GM10248 (cell line): ENCODE data around the gene NELFB.
A peak's percentile ranks its signal among the peaks of the same experiment; 100 is the strongest.

Source experiments
- CTCF ChIA-PET: fragments of 300-600 bp; sonication (Branson Sonifier 250); formaldehyde crosslinking; extraction: SDS; loops from one replicate; lab custom pipeline; 2021; ENCODE audit warnings: antibody characterized with exemption; lab: Yijun Ruan, JAX
- POLR2A ChIA-PET: fragments of 350-650 bp; sonication (Branson Sonifier 250); formaldehyde crosslinking; extraction: SDS; loops from one replicate; lab custom pipeline; 2020; ENCODE audit warnings: antibody characterized with exemption; lab: Yijun Ruan, JAX
- DNase-seq: peaks from one replicate; pipeline ENCODE4 v3.0.0; 2012; ENCODE audit errors: extremely low spot score
- CTCF ChIP-seq: IDR thresholded peaks from 2 replicates; pipeline ENCODE4 v1.5.1; 2012; ENCODE audit warnings: mild to moderate bottlenecking, low read depth; ENCODE audit errors: extremely low read depth, missing control alignments, control extremely low read depth

NELFB gene

GRCh38 chr9:137300567-137301080, 45.5 kb downstream of the NELFB start:
- POLR2A ChIA-PET = interaction anchor here (0.6 to 0.9 kb wide), 3 partner anchors 122 to 430 kb away, joined by 3 to 5 read pairs (median 4); partner anchors contain the start of genes EXD3 and NOXA1
- no peak for DNase-seq
- TF ChIP-seq CTCF = no peak
- CTCF ChIA-PET = interaction anchor here (2.2 to 4.1 kb wide), 3 partner anchors 16 to 143 kb away, joined by 9 to 24 read pairs (median 21); no protein-coding TSS in a partner anchor

GRCh38 chr9:137301081-137301947, 46.2 kb downstream of the NELFB start:
- ChIA-PET POLR2A (interaction anchor here (0.6 to 2.4 kb wide), 10 partner anchors 15 to 146 kb away, joined by 3 to 12 read pairs (median 4); partner anchors contain the start of genes EXD3, NOXA1, TOR4A and TUBB4B), CTCF (interaction anchor here (0.8 to 4.1 kb wide), 24 partner anchors 8 to 160 kb away, joined by 3 to 24 read pairs (median 6); partner anchors contain the start of genes EXD3, NOXA1 and TOR4A)
- no peak for DNase-seq
- TF ChIP-seq CTCF = peak; percentile 47

- CTCF ChIA-PET = interaction anchor here (0.7 to 4.1 kb wide), 27 partner anchors 9 to 281 kb away, joined by 3 to 24 read pairs (median 5); partner anchors contain the start of genes EXD3, NOXA1 and TOR4A
- POLR2A ChIA-PET = interaction anchor here (0.5 to 2.4 kb wide), 17 partner anchors 9 to 303 kb away, joined by 3 to 12 read pairs (median 4); partner anchors contain the start of genes EXD3, NOXA1, NSMF and TOR4A
- no peak for TF ChIP-seq CTCF
- DNase-seq = peak; percentile 93
These were observed 47.0 kb downstream of the NELFB start, which contains the start of gene NRARP for GRCh38 chr9:137302118-137302448. NRARP (minus strand) TSS chr9:137302271; CDS start chr9:137301928, 343 bp downstream.

GRCh38 chr9:137302449-137303150, 47.5 kb downstream of the NELFB start:
- CTCF ChIA-PET = interaction anchor here (0.7 to 4.1 kb wide), 27 partner anchors 8 to 281 kb away, joined by 3 to 24 read pairs (median 5); partner anchors contain the start of genes EXD3, NOXA1 and TOR4A
- TF ChIP-seq CTCF = peak; percentile 46
- no peak for DNase-seq
- POLR2A ChIA-PET = interaction anchor here (0.5 to 2.4 kb wide), 17 partner anchors 9 to 302 kb away, joined by 3 to 12 read pairs (median 4); partner anchors contain the start of genes EXD3, NOXA1, NSMF and TOR4A

GRCh38 chr9:137303151-137303892, 48.2 kb downstream of the NELFB start:
- no peak for DNase-seq
- TF ChIP-seq CTCF = no peak
- CTCF ChIA-PET = interaction anchor here (1.0 to 4.1 kb wide), 7 partner anchors 10 to 141 kb away, joined by 3 to 24 read pairs (median 11); partner anchors contain the start of genes EXD3, NOXA1 and TOR4A
- POLR2A ChIA-PET = interaction anchor here (1.5 to 2.4 kb wide), 3 partner anchors 13 to 156 kb away, joined by 6 to 11 read pairs (median 7); partner anchors contain the start of gene NSMF
